GM12891 (cell line): ENCODE results near the gene TMTC1.

Experiments
- DNase-seq: peaks from one replicate; pipeline ENCODE4 v3.0.0; 2011; ENCODE audit warnings: low spot score; ENCODE audit not compliant: insufficient read length
- FAIRE-seq: peaks from 2 replicates; lab custom pipeline; 2011; peaks lifted over from hg19 to GRCh38; lab: Jason Lieb, UNC
- PAX5 ChIP-seq: IDR thresholded peaks from 2 replicates; pipeline ENCODE4 v1.6.1; 2011; ENCODE audit warnings: low read length, moderate library complexity, mild to moderate bottlenecking; ENCODE audit not compliant: insufficient read depth, severe bottlenecking
- POLR2A ChIP-seq: IDR thresholded peaks from 2 replicates; pipeline ENCODE4 v1.6.1; 2011; ENCODE audit warnings: low read depth, low read length, control low read depth
- POLR2AphosphoS5 ChIP-seq: IDR thresholded peaks from 2 replicates; pipeline ENCODE4 v1.6.1; 2011; ENCODE audit warnings: low read depth, low read length, control low read depth
- POU2F2 ChIP-seq: IDR thresholded peaks from 2 replicates; pipeline ENCODE4 v1.6.1; 2011; ENCODE audit warnings: low read depth, mild to moderate bottlenecking, control low read depth, low read length, moderate library complexity
- SPI1 ChIP-seq: IDR thresholded peaks from 2 replicates; pipeline ENCODE4 v1.6.1; 2011; ENCODE audit warnings: low read depth, low read length, control low read depth
- TAF1 ChIP-seq: IDR thresholded peaks from 2 replicates; pipeline ENCODE4 v1.6.1; 2011; ENCODE audit warnings: low read depth, low read length, control low read depth

TMTC1 gene

DNA sequence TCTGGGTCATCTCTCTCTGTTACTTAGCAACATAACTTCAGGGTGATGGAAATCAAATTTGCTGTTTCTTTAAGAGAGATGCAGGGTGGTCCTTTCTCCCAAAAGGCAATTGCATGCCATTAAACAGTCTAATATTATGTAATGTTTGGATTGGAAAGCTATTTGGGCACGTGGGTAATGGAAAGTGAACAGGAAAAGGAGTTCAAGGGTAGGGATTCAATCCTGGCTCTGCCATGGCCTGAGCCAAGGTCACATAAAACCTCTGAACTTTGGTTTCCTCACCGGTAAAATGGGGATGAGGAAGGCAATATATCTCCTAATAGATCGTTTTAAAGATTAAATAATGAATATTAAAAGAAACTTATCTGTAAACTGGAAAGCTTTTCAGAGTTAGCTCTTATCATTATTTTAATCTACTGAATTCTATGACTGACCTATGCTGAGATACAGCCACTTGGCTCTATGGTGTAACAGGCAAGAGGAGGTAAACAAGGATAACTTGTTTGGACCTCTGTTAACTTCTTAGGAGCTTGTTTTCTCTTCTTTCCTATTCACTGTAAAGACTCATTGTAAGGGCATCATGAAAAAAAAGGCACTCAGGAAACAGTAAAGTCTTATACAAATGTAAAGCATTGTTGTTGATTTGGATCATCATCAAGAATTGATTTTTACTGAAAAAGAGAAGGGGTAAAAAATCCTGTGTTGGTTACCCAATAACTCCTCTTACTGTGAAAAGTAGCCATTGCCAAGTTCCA, 230.6 kb downstream of the TMTC1 start:
- TF ChIP-seq POLR2A (no peak), SPI1 (no peak), POLR2AphosphoS5 (no peak), POU2F2 (no peak), TAF1 (no peak), PAX5 (no peak)
- FAIRE-seq (no peak), DNase-seq (no peak)

DNA sequence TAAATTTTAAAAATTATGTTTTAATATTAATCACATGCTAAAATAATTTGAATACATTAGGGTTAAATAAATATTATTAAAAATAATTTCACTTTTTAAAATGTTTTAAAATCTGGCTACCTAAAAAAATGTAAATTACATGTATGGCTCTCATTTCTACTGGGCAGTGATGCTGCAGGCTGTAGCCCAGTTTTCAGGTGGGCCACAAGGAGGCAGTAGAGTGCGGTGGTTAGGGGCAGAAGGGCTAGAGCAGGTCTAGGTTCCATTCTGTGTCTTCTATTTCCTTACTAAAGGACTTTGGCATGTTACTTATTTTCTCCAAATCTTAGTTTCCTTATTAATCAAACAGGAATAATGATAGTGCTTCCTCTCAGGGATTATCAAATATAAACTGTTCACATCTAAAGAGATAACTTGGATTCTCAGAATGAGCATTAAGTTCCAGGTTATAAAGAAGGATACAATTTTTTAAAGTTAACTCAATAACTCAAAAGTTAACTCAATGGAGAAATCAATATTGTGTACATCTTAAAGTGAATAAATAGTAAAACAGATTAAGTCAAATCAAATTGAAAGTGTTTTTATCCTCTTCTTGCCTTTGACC, 231.3 kb downstream of the TMTC1 start:
- TF ChIP-seq SPI1, result no peak
- no peak for TF ChIP-seq TAF1
- no peak for TF ChIP-seq POLR2AphosphoS5
- TF ChIP-seq POU2F2, result no peak
- no peak for TF ChIP-seq PAX5
- FAIRE-seq (no peak), DNase-seq (peak; percentile 21)

DNA sequence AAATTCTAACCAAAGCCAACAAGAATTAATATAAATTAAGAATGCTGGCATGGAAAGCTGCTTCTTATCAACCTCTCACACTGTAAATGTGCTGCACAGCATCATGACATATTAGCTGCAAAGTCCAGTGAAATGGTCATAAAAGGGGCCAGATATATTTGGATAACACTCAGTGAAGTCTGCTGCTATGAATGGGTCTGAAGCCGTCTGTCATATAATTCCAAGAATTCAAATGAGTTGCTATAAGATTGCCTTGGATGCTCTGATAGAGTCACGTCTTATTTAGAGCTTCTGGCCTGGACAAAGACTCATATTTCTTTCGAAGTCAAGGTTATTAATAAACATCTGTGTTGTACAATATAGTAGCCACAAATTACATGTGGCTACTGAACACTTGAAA, 231.9 kb downstream of the TMTC1 start:
- DNase-seq (no peak), FAIRE-seq (no peak)
- no peak for TF ChIP-seq TAF1
- TF ChIP-seq POLR2A, result no peak
- no peak for TF ChIP-seq POU2F2

DNA sequence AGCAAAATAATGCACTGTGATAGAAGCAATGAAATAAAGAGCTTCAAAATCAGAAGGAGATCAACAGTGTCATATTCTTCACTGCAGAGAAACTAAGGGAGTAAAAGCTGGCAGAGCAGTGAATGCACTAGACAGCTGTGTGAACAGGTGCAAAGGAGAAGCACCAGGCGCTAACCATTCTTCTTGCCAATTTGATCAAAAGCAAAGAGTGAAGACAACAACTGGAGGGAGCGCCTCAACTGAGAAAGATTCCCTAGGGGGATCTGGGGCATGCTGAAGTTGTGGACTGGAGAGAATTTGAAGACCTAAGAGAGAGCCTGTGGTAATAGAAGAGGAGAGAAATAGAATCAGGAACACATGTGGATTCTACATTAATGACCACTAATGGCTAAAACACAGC, 235.9 kb downstream of the TMTC1 start:
- TF ChIP-seq POU2F2, result no peak
- TF ChIP-seq POLR2AphosphoS5, result no peak
- no peak for TF ChIP-seq SPI1
- TF ChIP-seq PAX5, result no peak
- no peak for TF ChIP-seq POLR2A
- no peak for TF ChIP-seq TAF1
- FAIRE-seq, result no peak
- DNase-seq, result no peak

DNA sequence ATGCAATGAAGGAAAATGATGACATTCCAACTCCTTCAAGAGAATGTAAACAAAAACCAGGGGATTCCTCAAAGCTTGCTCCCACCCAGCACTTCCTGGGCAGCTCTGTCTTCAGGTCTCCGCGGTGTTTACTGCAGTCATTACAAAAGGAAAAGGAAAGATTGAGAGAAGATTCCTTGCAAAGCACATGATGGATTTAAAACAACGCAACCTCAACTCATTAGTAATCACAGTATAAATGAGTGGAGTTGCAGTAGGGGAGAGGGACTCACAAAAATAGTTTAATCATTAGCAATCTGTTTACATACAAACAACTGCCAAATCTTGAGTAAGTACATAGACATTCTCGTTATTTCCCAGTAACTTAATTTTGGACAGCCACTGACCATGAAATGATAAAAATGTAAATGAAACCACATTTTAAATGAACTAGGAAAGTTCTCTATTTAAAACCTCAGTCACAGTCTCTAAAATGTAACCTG, 236.6 kb downstream of the TMTC1 start:
- DNase-seq (no peak), FAIRE-seq (no peak)
- TF ChIP-seq SPI1 (no peak), POLR2A (no peak), POU2F2 (no peak), POLR2AphosphoS5 (no peak), PAX5 (no peak), TAF1 (no peak)

DNA sequence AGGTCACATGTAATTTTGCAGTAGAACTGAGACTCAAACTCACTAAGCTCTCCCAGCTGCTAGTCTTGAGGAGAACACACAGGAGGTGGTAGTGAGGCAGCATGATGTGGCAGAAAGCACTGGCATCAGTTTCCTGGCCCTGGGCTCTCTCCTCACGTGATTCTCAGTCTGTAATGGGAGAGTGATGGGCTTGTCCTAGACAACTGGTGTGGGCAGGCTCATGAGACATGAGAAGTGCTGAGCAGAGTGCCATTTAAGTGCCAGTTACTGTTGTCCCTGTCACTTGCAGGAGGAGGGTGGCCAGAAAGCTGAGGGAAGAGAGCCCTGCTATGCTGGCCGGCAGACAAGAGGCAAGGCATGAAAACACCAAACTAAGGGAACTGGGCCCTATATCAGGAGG, 237.7 kb downstream of the TMTC1 start:
- no peak for TF ChIP-seq PAX5
- no peak for TF ChIP-seq POU2F2
- TF ChIP-seq TAF1, result no peak
- TF ChIP-seq POLR2AphosphoS5, result no peak
- no peak for TF ChIP-seq POLR2A
- TF ChIP-seq SPI1, result no peak
- DNase-seq (no peak), FAIRE-seq (no peak)

DNA sequence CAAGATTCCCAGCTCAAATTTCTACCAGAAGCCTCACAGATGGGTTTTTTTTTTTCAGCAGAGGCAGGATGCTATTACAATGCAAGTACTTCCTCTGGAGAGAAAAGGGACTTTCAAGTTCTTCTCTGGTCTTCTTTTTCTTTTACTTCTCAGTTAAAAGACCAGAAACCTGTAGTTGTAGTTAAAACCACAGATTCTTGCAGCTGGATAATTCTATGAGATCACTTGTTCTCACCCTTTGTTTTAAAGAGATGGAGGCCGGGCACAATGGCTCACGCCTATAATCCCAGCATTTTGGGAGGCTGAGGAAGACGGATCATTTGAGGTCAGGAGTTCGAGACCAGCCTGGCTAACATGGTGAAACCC, 238.7 kb downstream of the TMTC1 start:
- no peak for FAIRE-seq
- TF ChIP-seq POLR2AphosphoS5 (no peak), PAX5 (no peak), POU2F2 (no peak), SPI1 (no peak), TAF1 (no peak), POLR2A (no peak)
- DNase-seq, result no peak

DNA sequence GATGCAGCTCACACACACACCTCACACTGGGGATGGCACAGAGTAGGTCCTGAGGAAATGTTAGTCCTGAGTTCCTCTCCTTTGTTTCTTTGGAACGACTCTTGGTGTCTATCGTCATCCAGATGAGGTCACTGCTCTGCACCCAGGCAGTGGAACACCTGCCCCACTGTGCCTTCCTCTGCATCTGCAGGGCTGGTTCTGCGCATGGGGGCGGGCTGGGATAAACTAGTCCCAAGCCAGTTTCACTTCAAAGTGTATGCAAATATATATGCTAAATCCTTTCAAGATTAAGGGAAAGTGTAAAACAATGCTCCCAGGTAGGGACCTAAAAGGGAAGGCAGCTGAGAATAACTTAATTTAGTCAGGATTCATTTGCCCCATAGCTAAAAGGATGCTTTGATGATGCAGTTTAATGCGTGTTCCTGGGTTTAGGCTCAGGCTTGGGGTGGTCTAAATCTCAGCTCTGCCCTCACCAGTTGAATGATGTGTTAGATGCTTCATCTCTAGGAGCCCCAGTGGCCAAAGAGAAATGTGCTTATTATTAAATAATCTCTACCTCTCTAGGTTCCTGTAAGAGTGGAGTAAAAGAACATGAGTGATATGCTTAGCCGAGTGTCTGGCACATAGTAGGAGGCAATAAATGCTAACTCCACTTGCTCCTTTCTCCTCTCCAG, 239.2 kb downstream of the TMTC1 start:
- FAIRE-seq (no peak), DNase-seq (no peak)
- TF ChIP-seq POLR2AphosphoS5, result no peak
- TF ChIP-seq POU2F2, result no peak
- TF ChIP-seq POLR2A, result no peak
- no peak for TF ChIP-seq PAX5
- no peak for TF ChIP-seq SPI1
- no peak for TF ChIP-seq TAF1

DNA sequence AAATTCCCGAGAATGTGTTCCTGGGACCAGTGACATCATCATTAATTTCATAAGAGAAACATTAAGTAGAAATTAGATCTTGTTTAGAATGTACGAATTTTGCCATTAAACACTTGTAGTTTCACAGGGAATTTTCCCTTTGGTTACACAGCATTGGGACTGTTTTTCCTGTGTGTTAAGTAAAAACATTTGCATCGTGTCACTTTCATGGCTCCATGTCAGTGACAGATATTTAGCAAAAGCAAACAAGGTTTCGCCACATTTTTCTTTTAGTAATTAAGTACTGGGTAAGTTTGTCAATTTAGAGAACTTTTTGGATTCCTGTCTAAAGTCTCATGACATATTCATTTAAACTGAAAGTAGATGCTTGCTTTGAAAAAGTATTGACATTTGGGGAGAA, 240.7 kb downstream of the TMTC1 start:
- DNase-seq (no peak), FAIRE-seq (no peak)
- TF ChIP-seq TAF1, result no peak
- no peak for TF ChIP-seq POU2F2
- no peak for TF ChIP-seq SPI1
- TF ChIP-seq POLR2A, result no peak
- no peak for TF ChIP-seq PAX5
- TF ChIP-seq POLR2AphosphoS5, result no peak

DNA sequence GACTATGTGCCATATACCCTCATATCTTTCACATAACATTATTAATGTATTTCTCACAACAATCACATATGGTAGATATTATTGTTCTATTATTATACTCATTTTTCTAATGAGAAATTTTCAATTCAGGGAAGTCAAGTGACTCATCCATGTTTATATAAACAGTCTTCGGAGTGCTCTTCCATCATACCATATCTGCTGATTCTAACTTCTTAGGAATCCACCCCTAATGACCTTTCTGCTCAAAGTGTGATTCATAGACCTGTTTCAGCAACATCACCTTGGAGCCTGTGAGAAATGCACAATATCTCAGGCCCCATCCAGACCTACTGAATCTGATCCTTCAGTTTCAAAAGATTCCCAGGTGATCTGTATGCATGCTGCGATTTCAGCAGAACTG, 246.4 kb downstream of the TMTC1 start:
- TF ChIP-seq POLR2AphosphoS5, result no peak
- TF ChIP-seq POLR2A, result no peak
- TF ChIP-seq TAF1, result no peak
- TF ChIP-seq POU2F2, result no peak
- TF ChIP-seq PAX5, result no peak
- no peak for TF ChIP-seq SPI1
- FAIRE-seq (no peak), DNase-seq (no peak)

DNA sequence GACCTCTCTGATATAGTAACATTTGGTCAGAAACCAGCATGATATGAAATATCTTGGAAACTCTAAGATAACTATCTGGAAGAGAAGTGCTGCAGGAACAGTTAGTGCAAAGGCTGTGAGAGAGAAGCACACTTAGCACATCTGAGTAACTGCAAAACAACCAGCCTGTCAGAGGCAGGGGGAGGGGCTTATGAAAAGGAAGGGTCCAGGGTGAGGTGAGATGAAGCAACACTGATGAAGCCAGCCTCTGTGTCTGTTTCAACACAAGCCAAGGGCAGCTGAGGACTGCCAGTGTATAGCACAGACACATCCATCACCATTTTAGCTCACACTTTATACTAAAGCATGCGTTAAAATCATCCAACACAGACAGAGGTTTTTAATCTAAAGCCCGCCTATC, 248.8 kb downstream of the TMTC1 start:
- DNase-seq (no peak), FAIRE-seq (no peak)
- TF ChIP-seq POLR2AphosphoS5 (no peak), TAF1 (no peak), SPI1 (no peak), PAX5 (no peak), POU2F2 (no peak), POLR2A (no peak)
